Retina (tissue), 1 donor: Measurements from ENCODE around the gene PRPF6.

ENCODE experiments used
- DNase-seq: peaks from one replicate; pipeline ENCODE4 v3.0.0-alpha.2; 2016

The PRPF6 gene

DNA sequence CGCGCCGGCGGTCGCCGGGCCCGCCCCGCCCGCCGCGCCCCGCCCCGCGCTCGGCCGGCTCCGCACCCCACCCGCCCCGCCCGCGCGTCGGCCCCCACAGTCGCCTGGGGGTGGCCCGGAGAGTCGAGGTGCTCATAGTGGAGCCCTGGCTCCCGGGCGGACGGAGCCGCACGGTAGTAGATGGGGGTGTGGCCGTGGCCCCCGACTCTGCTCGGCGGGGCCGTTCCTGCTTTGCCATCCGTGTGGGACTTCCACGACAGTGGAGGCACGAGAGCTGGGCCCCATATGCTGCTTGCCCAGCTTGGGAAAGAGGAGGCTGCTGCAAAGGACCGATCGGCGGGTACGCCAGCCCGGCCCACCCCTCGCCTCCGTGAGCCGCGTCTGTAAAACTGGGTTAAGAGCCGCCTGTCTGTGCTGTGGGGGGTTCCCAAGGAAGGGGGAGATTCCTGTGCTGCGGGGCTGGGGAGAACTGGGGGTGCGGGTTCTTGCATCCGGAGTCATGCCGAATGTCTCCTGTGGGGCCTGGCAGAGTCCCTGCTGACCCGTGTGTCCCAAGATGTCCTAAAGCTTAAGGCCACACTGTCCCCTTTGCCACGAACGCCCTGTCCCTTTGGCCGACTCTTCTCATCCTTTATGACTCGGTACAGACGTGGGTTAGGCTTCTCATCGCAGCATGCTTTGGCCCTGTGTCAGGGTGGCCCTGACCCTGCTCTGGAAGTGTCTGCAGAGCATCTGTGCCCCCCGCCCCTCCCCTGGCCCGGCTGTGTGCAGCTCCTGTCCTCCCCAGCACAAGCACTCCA, 99.3 kb downstream of the PRPF6 start, which contains the start of gene OPRL1:
OPRL1 (plus strand) TSS at position 70 of the 800 bp plus-strand sequence. CDS start 12,639 bp downstream, outside the sequence.
- DNase-seq, result peak; percentile 59

DNA sequence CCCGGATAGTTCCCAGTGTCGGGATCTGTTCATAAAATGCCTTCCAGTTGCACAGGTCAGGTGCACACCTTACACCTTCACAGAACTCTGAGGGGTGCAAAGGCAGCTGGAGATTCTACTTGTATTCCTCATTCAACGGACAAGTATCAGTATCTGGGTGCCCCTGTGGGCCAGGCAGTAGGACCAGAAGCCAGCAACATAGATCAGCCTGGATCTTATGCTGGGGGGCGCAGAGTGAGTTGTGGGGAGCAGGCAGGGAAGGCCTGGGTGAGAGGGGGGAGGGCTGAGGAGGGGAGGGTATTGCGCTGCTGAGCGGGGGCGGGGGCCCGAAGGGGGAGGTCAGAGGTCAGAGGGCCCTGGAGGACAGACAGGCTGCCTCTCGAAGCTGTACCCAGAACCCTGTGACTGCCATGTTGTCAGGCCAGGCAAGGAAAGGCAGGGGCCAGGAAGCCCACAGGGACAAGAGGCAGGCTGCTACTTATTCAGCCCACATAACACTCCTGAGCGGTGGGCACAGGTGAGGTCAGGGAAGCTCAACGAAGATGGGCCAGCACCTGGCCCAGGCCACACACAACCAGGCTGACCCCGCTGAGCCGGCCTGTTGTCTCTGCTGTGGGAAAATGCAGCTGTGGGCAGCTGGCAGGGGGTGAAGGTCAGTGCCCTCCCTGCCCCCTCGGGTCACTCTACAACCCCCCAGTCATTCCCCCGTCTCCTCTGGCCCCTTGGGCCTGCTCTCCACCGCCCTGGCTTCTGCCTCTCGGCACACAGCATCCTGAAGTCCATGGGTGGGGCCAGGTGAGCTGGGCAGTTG, 100.1 kb downstream of the PRPF6 start:
- no peak for DNase-seq

DNA sequence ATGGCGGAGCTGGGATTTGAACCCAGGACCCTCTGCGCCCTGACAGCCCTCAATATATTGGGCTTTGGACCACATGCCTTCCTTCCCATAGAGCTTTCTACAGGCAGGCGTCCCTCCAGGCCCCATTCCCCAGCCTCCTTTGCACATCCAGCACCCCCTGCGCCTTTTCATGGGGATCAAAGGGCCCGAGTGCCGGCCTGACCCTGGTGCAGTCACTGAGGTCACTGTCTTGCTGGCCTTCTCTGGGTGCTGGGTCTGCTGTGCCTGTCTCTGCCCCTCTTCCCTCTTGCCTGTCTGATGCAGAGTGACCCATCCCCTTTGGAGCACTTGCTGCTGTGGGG, 100.7 kb downstream of the PRPF6 start:
- no peak for DNase-seq

DNA sequence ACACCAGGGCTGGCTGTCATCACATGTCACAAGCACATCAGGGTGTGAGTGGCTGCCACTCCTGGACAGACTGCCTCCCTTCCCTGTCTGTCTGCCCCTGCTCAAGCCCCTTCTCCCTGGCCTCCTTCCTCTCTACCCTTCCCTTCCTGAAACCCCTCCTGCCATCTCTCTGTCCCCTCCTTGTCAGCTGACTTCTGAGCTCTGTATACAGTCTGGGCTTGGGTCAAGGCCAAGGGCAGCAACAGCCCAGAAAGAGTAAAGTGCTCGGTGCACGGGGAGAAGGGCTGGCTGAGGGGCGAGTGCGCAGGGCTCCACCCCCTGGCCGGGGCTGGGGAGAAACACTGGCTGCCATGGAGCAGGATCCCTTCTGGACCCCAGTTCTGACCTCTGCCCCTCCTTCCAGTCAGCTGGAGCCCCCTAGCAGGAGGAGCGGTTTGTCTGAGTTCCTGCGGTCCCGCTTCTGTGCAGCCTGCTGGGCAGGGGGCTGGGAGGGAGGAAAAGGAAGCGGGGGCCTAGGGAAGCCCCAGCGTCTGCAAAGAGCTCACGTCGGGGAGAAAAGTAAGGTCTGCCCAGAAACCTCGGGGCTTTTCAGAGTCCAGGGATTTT, 101.3 kb downstream of the PRPF6 start:
- DNase-seq, result no peak
